GM10266 (cell line): ENCODE measurements around the gene STOML1.

Experiments
- DNase-seq: peaks from one replicate; pipeline ENCODE4 v3.0.0; 2012; ENCODE audit errors: extremely low spot score
- CTCF ChIP-seq: IDR thresholded peaks from 2 replicates; pipeline ENCODE4 v1.5.1; 2012; ENCODE audit warnings: mild to moderate bottlenecking, low read depth; ENCODE audit not compliant: control insufficient read depth, insufficient read depth; ENCODE audit errors: missing control alignments

STOML1 gene

GRCh38 chr15:73991726-73992593, at the start of gene STOML1:
Gene STOML1, minus strand, starts transcription at chr15:73992295. Its CDS starts 72 bp downstream, at chr15:73992223.
- TF ChIP-seq CTCF = peak; percentile 92
- peak; percentile 96 for DNase-seq

- no peak for TF ChIP-seq CTCF
- no peak for DNase-seq
These were observed 49.2 kb upstream of the STOML1 start for GRCh38 chr15:74041311-74041756.

GRCh38 chr15:74040109-74040850, 48.2 kb upstream of the STOML1 start:
- DNase-seq = no peak
- TF ChIP-seq CTCF = no peak

- no peak for TF ChIP-seq CTCF
- no peak for DNase-seq
These were observed 47.5 kb upstream of the STOML1 start for GRCh38 chr15:74039656-74040010.

GRCh38 chr15:74038707-74039655, 46.9 kb upstream of the STOML1 start:
- TF ChIP-seq CTCF = no peak
- DNase-seq = no peak

- DNase-seq = no peak
- TF ChIP-seq CTCF = no peak
These were observed 45.3 kb upstream of the STOML1 start for GRCh38 chr15:74037171-74038117.
